Retinal pigment epithelial cell (primary cell): ENCODE measurements around the gene TMEM151B.

Experiments used
- DNase-seq: peaks from one replicate; pipeline ENCODE4 v3.0.0-alpha.2; 2010; ENCODE audit warnings: low read depth
- H3K4me3 ChIP-seq: 2 replicates; pipeline ENCODE4 v1.5.1; 2011; ENCODE audit warnings: mild to moderate bottlenecking, low read length, control low read depth, moderate library complexity
- CTCF ChIP-seq: conservative IDR thresholded peaks from 2 replicates; pipeline ENCODE4 v1.5.1; 2011; ENCODE audit warnings: low read depth, low read length, control low read depth, inconsistent platforms

The TMEM151B gene

GRCh38 chr6:44275271-44275748, 5.1 kb downstream of the TMEM151B start:
- DNase-seq = no peak
- no peak overlapping the region for H3K4me3 ChIP-seq
- no peak for TF ChIP-seq CTCF

GRCh38 chr6:44275749-44276648, 5.7 kb downstream of the TMEM151B start:
- DNase-seq = no peak
- no peak overlapping the region for H3K4me3 ChIP-seq
- TF ChIP-seq CTCF = no peak

- DNase-seq = no peak
- no peak for TF ChIP-seq CTCF
- no peak overlapping the region for H3K4me3 ChIP-seq
These were observed 6.7 kb downstream of the TMEM151B start for GRCh38 chr6:44276667-44277640.

- DNase-seq = no peak
- H3K4me3 ChIP-seq = no peak overlapping the region
- no peak for TF ChIP-seq CTCF
These were observed 7.5 kb downstream of the TMEM151B start for GRCh38 chr6:44277763-44278162.

- DNase-seq = no peak
- no peak overlapping the region for H3K4me3 ChIP-seq
- TF ChIP-seq CTCF = no peak
These were observed 8.1 kb downstream of the TMEM151B start for GRCh38 chr6:44278315-44278714.

GRCh38 chr6:44278774-44279697, 8.8 kb downstream of the TMEM151B start:
- DNase-seq = no peak

More at GRCh38 chr6:44278774-44279697, 8.8 kb downstream of the TMEM151B start:
- TF ChIP-seq CTCF = no peak
- no peak overlapping the region for H3K4me3 ChIP-seq
